Measurements from ENCODE around the gene MLLT6. TPM values are rescaled to one million over a fixed set of nuclear protein-coding genes. Genes with fewer than 3 reads are reported as not detected.

Gene MLLT6
- total and polyA plus RNA-seq, 2 of the 13 experiments (the other 11 are each of a cell fraction or from before 2014, with no cell fraction given) = 50.7 to 69.5 TPM

DNA sequence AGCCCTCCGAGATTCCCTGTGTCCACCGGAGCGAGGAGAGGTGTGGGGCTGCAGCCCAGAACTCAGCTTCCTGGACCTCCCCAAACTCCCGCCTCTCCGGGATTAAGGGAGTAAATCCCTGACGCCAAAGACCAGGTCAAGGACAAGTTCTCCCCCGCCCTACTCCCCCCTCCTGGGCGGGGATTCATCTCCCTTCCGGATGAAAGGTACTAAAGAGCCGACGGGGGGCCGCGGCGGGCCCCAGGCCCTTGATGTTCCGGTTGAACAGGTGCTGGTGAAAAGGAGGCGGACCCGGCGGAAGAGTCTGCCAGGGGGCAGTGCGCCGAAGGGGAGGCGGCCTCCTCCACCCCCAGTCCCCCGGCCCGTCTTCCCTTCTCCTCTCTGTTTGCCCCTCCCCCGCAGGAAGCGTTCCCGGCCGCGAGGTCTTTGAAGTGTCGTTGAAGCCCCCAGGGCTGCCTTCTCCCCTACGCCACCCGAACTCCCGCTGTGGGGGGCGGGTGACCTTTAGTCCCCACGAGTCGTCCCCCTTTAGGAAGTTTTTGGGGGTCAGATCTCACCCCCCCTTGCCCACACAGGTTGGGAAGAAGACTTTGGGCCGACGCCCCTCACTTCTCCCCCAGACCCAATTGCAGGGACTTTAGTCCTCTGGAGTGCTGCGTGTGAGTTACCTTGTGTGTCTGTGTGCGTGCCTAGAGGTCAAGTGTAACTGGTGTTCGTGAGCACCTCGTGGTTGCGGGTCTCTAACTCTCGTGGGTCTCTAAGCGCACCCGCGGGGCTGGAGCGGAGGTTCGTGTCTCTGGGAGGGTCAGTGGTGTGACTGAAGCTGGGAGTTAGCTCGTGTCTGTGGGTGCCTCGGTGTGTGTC lies 1.1 kb upstream of the MLLT6 start (continued):
- TF ChIP-seq, protein P1, sequence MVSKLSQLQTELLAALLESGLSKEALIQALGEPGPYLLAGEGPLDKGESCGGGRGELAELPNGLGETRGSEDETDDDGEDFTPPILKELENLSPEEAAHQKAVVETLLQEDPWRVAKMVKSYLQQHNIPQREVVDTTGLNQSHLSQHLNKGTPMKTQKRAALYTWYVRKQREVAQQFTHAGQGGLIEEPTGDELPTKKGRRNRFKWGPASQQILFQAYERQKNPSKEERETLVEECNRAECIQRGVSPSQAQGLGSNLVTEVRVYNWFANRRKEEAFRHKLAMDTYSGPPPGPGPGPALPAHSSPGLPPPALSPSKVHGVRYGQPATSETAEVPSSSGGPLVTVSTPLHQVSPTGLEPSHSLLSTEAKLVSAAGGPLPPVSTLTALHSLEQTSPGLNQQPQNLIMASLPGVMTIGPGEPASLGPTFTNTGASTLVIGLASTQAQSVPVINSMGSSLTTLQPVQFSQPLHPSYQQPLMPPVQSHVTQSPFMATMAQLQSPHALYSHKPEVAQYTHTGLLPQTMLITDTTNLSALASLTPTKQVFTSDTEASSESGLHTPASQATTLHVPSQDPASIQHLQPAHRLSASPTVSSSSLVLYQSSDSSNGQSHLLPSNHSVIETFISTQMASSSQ (IDR thresholded peaks at IDR 0.05; ENCODE audit: low read depth) = peak; percentile 88; the same call in 1 of the 2 replicates
- TF ChIP-seq, protein P1 (CRISPR knock-in tag; IDR thresholded peaks at IDR 0.05; ENCODE audit: borderline replicate concordance) = peak; percentile 95
- peak; percentile 37 for TF ChIP-seq IKZF4 (CRISPR knock-in tag; IDR thresholded peaks at IDR 0.05; ENCODE audit: borderline replicate concordance, low read depth, not compliant biosample characterization)
- TF ChIP-seq, protein P2, sequence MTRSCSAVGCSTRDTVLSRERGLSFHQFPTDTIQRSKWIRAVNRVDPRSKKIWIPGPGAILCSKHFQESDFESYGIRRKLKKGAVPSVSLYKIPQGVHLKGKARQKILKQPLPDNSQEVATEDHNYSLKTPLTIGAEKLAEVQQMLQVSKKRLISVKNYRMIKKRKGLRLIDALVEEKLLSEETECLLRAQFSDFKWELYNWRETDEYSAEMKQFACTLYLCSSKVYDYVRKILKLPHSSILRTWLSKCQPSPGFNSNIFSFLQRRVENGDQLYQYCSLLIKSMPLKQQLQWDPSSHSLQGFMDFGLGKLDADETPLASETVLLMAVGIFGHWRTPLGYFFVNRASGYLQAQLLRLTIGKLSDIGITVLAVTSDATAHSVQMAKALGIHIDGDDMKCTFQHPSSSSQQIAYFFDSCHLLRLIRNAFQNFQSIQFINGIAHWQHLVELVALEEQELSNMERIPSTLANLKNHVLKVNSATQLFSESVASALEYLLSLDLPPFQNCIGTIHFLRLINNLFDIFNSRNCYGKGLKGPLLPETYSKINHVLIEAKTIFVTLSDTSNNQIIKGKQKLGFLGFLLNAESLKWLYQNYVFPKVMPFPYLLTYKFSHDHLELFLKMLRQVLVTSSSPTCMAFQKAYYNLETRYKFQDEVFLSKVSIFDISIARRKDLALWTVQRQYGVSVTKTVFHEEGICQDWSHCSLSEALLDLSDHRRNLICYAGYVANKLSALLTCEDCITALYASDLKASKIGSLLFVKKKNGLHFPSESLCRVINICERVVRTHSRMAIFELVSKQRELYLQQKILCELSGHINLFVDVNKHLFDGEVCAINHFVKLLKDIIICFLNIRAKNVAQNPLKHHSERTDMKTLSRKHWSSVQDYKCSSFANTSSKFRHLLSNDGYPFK (CRISPR knock-in tag; IDR thresholded peaks at IDR 0.05; ENCODE audit: borderline replicate concordance) = peak; percentile 77; the same call in 1 of the 2 replicates
- TF ChIP-seq ZFAT (CRISPR knock-in tag; conservative IDR thresholded peaks at IDR 0.05) = no peak
- TF ChIP-seq ZIK1 (CRISPR knock-in tag; IDR thresholded peaks at IDR 0.05; ENCODE audit: borderline replicate concordance, low read depth) = no peak
- peak; percentile 88; the same call in 1 of the 2 replicates for TF ChIP-seq DZIP1 (CRISPR knock-in tag; IDR thresholded peaks at IDR 0.05)
- no peak for TF ChIP-seq ZFP62 (CRISPR knock-in tag; IDR thresholded peaks at IDR 0.05)
- TF ChIP-seq KLF11 (CRISPR knock-in tag; IDR thresholded peaks at IDR 0.05) = 0 out of 2 replicates have a peak, but pooled peaks have one; percentile 89
- no peak for TF ChIP-seq ZNF629 (CRISPR knock-in tag; conservative IDR thresholded peaks at IDR 0.05)
- peak; percentile 85 for TF ChIP-seq MEF2D (CRISPR knock-in tag; IDR thresholded peaks at IDR 0.05)
- peak; percentile 50; the same call in 1 of the 2 replicates for TF ChIP-seq FOXC1 (CRISPR knock-in tag; IDR thresholded peaks at IDR 0.05; ENCODE audit: borderline replicate concordance)
- TF ChIP-seq, protein P3, sequence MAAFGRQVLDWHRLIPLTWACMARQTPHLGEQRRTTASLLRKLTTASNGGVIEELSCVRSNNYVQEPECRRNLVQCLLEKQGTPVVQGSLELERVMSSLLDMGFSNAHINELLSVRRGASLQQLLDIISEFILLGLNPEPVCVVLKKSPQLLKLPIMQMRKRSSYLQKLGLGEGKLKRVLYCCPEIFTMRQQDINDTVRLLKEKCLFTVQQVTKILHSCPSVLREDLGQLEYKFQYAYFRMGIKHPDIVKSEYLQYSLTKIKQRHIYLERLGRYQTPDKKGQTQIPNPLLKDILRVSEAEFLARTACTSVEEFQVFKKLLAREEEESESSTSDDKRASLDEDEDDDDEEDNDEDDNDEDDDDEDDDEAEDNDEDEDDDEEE (CRISPR knock-in tag; IDR thresholded peaks at IDR 0.05) = peak; percentile 75; the same call in 1 of the 2 replicates
- peak; percentile 76 for TF ChIP-seq MLX (CRISPR knock-in tag; IDR thresholded peaks at IDR 0.05)
- TF ChIP-seq MAFK (conservative IDR thresholded peaks at IDR 0.05 in 1 of 2, IDR thresholded peaks at IDR 0.05 in 1 of 2; ENCODE audit: low read length in 2 of 2) = no peak

Data from HepG2 (cell line).